Fibroblast of lung (primary cell): Measurements from ENCODE around the gene VCAN. TPM values are rescaled to one million over a fixed set of nuclear protein-coding genes. Genes with fewer than 3 reads are reported as not detected.

Experiments
- DNase-seq, 2 donors: peaks; one replicate each; pipeline versions ENCODE4 v3.0.0 to v3.0.0-alpha.2; 2010; ENCODE audit warnings: low read depth in 2 of 2
- H2AFZ ChIP-seq: 2 replicates; pipeline ENCODE4 v1.5.1; 2012; ENCODE audit warnings: low read length, control low read depth, inconsistent platforms
- H3K27ac ChIP-seq: 2 replicates; pipeline ENCODE4 v1.5.1; 2011; ENCODE audit warnings: low read length, control low read depth; ENCODE audit not compliant: insufficient read depth
- H3K27me3 ChIP-seq: 2 replicates; pipeline ENCODE4 v1.5.1; 2011; ENCODE audit warnings: mild to moderate bottlenecking, low read length; ENCODE audit not compliant: control insufficient read depth, insufficient read depth
- H3K36me3 ChIP-seq: 2 replicates; pipeline ENCODE4 v1.5.1; 2011; ENCODE audit warnings: low read length; ENCODE audit not compliant: control insufficient read depth, insufficient read depth
- H3K4me1 ChIP-seq: 2 replicates; pipeline ENCODE4 v1.5.1; 2011; ENCODE audit warnings: low read length; ENCODE audit not compliant: control insufficient read depth, insufficient read depth; ENCODE audit errors: extremely low read depth
- H3K4me2 ChIP-seq: 2 replicates; pipeline ENCODE4 v1.5.1; 2011; ENCODE audit warnings: low read length, control low read depth; ENCODE audit not compliant: insufficient read depth; ENCODE audit errors: extremely low read depth
- H3K4me3 ChIP-seq, 4 experiments: fragments of 200-600 bp in 1 of 4; sonication (generic) in 1 of 4; replicated peaks in 1 of 4; 2 replicates each; pipeline ENCODE4 v1.5.1; 2011 to 2016; ENCODE audit warnings: low read length in 4 of 4, low read depth in 3 of 4, mild to moderate bottlenecking in 3 of 4, control low read depth in 2 of 4, inconsistent platforms in 1 of 4, mixed read lengths in 1 of 4; ENCODE audit not compliant: insufficient read depth in 1 of 4; ENCODE audit errors: control extremely low read depth in 1 of 4
- H3K79me2 ChIP-seq: 2 replicates; pipeline ENCODE4 v1.5.1; 2012; ENCODE audit warnings: mild to moderate bottlenecking, low read length, inconsistent platforms; ENCODE audit not compliant: control insufficient read depth, insufficient read depth
- H3K9ac ChIP-seq: 2 replicates; pipeline ENCODE4 v1.5.1; 2011; ENCODE audit warnings: mild to moderate bottlenecking, low read length, control low read depth; ENCODE audit not compliant: insufficient read depth
- H3K9me3 ChIP-seq: 2 replicates; pipeline ENCODE4 v1.5.1; 2012; ENCODE audit warnings: low read depth, low read length; ENCODE audit not compliant: control insufficient read depth, insufficient read depth
- H4K20me1 ChIP-seq: 2 replicates; pipeline ENCODE4 v1.5.1; 2011; ENCODE audit warnings: low read length; ENCODE audit not compliant: control insufficient read depth, insufficient read depth; ENCODE audit errors: extremely low read depth
- CTCF ChIP-seq, 2 donors: IDR thresholded peaks in 1 of 2; conservative IDR thresholded peaks in 1 of 2; 1 replicate in 1 of 2; 2 replicates in 1 of 2; pipeline ENCODE4 v1.5.1; 2011 to 2012; ENCODE audit warnings: low read length in 2 of 2, control low read depth in 1 of 2, inconsistent platforms in 1 of 2, low read depth in 1 of 2, mild to moderate bottlenecking in 1 of 2
- EZH2 ChIP-seq: IDR thresholded peaks from 2 replicates; pipeline ENCODE4 v1.5.1; 2012; ENCODE audit warnings: low read length, control low read depth, mild to moderate bottlenecking; ENCODE audit errors: missing control alignments
- polyA plus RNA-seq, 2 donors: library from polyadenylated mRNA; depleted of rRNA in 1 of 2; stranded (reverse) in 1 of 2; unstranded in 1 of 2; fragments of >200 nt; gene quantifications; 2 replicates each; pipeline ENCODE4 v1.2.1, GENCODE V29; 2011 to 2012; ENCODE audit warnings: missing spikeins in 1 of 2
- total RNA-seq: library from RNA; depleted of rRNA; stranded (reverse); fragments of >200 nt; gene quantifications from 2 replicates; pipeline ENCODE4 v1.2.1, GENCODE V29; 2014

The VCAN gene
- total and polyA plus RNA-seq, 2 donors (not counting 1 experiment from before 2014, with no cell fraction given), result 51.9 to 227 TPM

- Histone ChIP-seq H3K79me2 (no peaks in the 10 kb centered on the region), H3K27me3 (no peaks in the 10 kb centered on the region), H3K9me3 (no peaks in the 10 kb centered on the region), H3K27ac (no peak overlapping the region), H3K4me3 (no peak overlapping the region), H3K4me2 (no peak overlapping the region), H2AFZ (no peak overlapping the region), H3K9ac (no peak overlapping the region), H3K4me1 (no peaks in the 10 kb centered on the region), H3K36me3 (no peaks in the 10 kb centered on the region), H4K20me1 (no peaks in the 10 kb centered on the region)
- DNase-seq, result no peak
- TF ChIP-seq CTCF (conservative IDR thresholded peaks at IDR 0.05 in 1 of 2, IDR thresholded peaks at IDR 0.05 in 1 of 2; ENCODE audit: low read depth in 1 of 2, low read length in 2 of 2) (no peak), EZH2 (no peak)
Measured at GRCh38 chr5:83527221-83527620, 55.7 kb downstream of the VCAN start.

GRCh38 chr5:83527722-83528438 lies 56.3 kb downstream of the VCAN start:
- H4K20me1 ChIP-seq, result no peaks in the 10 kb centered on the region
- H3K79me2 ChIP-seq, result no peaks in the 10 kb centered on the region
- no peak for TF ChIP-seq EZH2
- TF ChIP-seq CTCF (conservative IDR thresholded peaks at IDR 0.05 in 1 of 2, IDR thresholded peaks at IDR 0.05 in 1 of 2; ENCODE audit: low read depth in 1 of 2, low read length in 2 of 2), result no peak

GRCh38 chr5:83528439-83528769 lies 56.9 kb downstream of the VCAN start:
- no peaks in the 10 kb centered on the region for H3K4me1 ChIP-seq
- no peaks in the 10 kb centered on the region for H3K27me3 ChIP-seq
- no peaks in the 10 kb centered on the region for H3K9me3 ChIP-seq
- no peaks in the 10 kb centered on the region for H4K20me1 ChIP-seq
- no peak overlapping the region for H3K4me2 ChIP-seq
- no peak overlapping the region for H2AFZ ChIP-seq
- no peak overlapping the region for H3K9ac ChIP-seq
- H3K36me3 ChIP-seq, result no peaks in the 10 kb centered on the region
- no peak overlapping the region for H3K4me3 ChIP-seq
- H3K27ac ChIP-seq, result no peak overlapping the region
- peak in 1 of 2 donors; percentile 45 for DNase-seq
- TF ChIP-seq EZH2 (no peak), CTCF (conservative IDR thresholded peaks at IDR 0.05 in 1 of 2, IDR thresholded peaks at IDR 0.05 in 1 of 2; ENCODE audit: low read depth in 1 of 2, low read length in 2 of 2) (no peak)
- H3K79me2 ChIP-seq, result no peaks in the 10 kb centered on the region

More at GRCh38 chr5:83527722-83528438, 56.3 kb downstream of the VCAN start:
- Histone ChIP-seq H3K4me3 (no peak overlapping the region), H3K9me3 (no peaks in the 10 kb centered on the region), H3K4me1 (no peaks in the 10 kb centered on the region), H3K27me3 (no peaks in the 10 kb centered on the region), H2AFZ (no peak overlapping the region), H3K36me3 (no peaks in the 10 kb centered on the region), H3K27ac (no peak overlapping the region), H3K4me2 (no peak overlapping the region), H3K9ac (no peak overlapping the region)
- DNase-seq, result no peak
